Nephron (organoid): ENCODE measurements around the gene BAZ1B.
A peak's percentile ranks its signal among the peaks of the same experiment; 100 is the strongest.
"Not testable (repeated sequence)": the region's sequence is repeated elsewhere in the genome, so short reads cannot be mapped to it uniquely, and the experiment has no call there.

Source experiments
- H3K27ac Mint-ChIP-seq, 3 experiments: 2 replicates each; pipeline ENCODE4 v1.8.0; 2020; ENCODE audit warnings: mixed read lengths in 3 of 3, mild to moderate bottlenecking in 2 of 3, moderate library complexity in 1 of 3
- H3K27me3 Mint-ChIP-seq: 2 replicates; pipeline ENCODE4 v1.8.0; 2021; ENCODE audit warnings: low read depth, mild to moderate bottlenecking, moderate library complexity, mixed read lengths
- H3K36me3 Mint-ChIP-seq: 2 replicates; pipeline ENCODE4 v1.8.0; 2020; ENCODE audit warnings: low read depth, mixed read lengths
- H3K4me1 Mint-ChIP-seq: 2 replicates; pipeline ENCODE4 v1.8.0; 2020; ENCODE audit warnings: mixed read lengths
- H3K4me3 Mint-ChIP-seq, 3 experiments: 2 replicates each; pipeline ENCODE4 v1.8.0; 2020; ENCODE audit warnings: mild to moderate bottlenecking in 3 of 3, mixed read lengths in 3 of 3, moderate library complexity in 2 of 3
- H3K9me3 Mint-ChIP-seq: 2 replicates; pipeline ENCODE4 v1.8.0; 2020; ENCODE audit warnings: mixed read lengths
- CTCF ChIP-seq, 3 experiments: fragments of 200-600 bp; sonication (generic); IDR thresholded peaks; one replicate each; pipeline ENCODE4 v1.5.0; 2021; ENCODE audit warnings: antibody characterized with exemption in 3 of 3; ENCODE audit not compliant: unreplicated experiment in 3 of 3

BAZ1B gene

GRCh38 chr7:73489976-73490375 lies 32.1 kb downstream of the BAZ1B start:
- H3K27me3 Mint-ChIP-seq = no peaks in the 10 kb centered on the region
- no peak overlapping the region for H3K27ac Mint-ChIP-seq
- no peak for TF ChIP-seq CTCF (IDR thresholded peaks at IDR 0.05; ENCODE audit: unreplicated experiment in 3 of 3)
- no peaks in the 10 kb centered on the region for H3K9me3 Mint-ChIP-seq
- H3K36me3 Mint-ChIP-seq = peaks cover 69% of the 10 kb centered on the region
- no peak overlapping the region for H3K4me3 Mint-ChIP-seq
- H3K4me1 Mint-ChIP-seq = no peaks in the 10 kb centered on the region

- Mint-ChIP-seq H3K9me3 (no peaks in the 10 kb centered on the region), H3K36me3 (peaks cover 67% of the 10 kb centered on the region), H3K27ac (no peak overlapping the region), H3K27me3 (no peaks in the 10 kb centered on the region), H3K4me3 (no peak overlapping the region), H3K4me1 (no peaks in the 10 kb centered on the region)
- no peak for TF ChIP-seq CTCF (IDR thresholded peaks at IDR 0.05; ENCODE audit: unreplicated experiment in 3 of 3)
Measured at GRCh38 chr7:73487486-73487885, 34.6 kb downstream of the BAZ1B start.

GRCh38 chr7:73483171-73483570 lies 38.9 kb downstream of the BAZ1B start:
- Mint-ChIP-seq H3K4me1 (no peaks in the 10 kb centered on the region), H3K9me3 (no peaks in the 10 kb centered on the region), H3K27me3 (no peaks in the 10 kb centered on the region), H3K36me3 (peaks cover 67% of the 10 kb centered on the region), H3K4me3 (no peak overlapping the region), H3K27ac (peak overlapping the region in 1 of 3 experiments; percentile 42)
- no peak for TF ChIP-seq CTCF (IDR thresholded peaks at IDR 0.05; ENCODE audit: unreplicated experiment in 3 of 3)

- no peak for TF ChIP-seq CTCF (IDR thresholded peaks at IDR 0.05; ENCODE audit: unreplicated experiment in 3 of 3)
- no peaks in the 10 kb centered on the region for H3K27me3 Mint-ChIP-seq
- no peaks in the 10 kb centered on the region for H3K9me3 Mint-ChIP-seq
- H3K27ac Mint-ChIP-seq = peak overlapping the region in 1 of 3 experiments; percentile 42
- H3K36me3 Mint-ChIP-seq = peaks cover 69% of the 10 kb centered on the region
- no peaks in the 10 kb centered on the region for H3K4me1 Mint-ChIP-seq
- no peak overlapping the region for H3K4me3 Mint-ChIP-seq
Measured at GRCh38 chr7:73482746-73483145, 39.3 kb downstream of the BAZ1B start.

- H3K36me3 Mint-ChIP-seq = peaks cover 73% of the 10 kb centered on the region
- not testable (repeated sequence) for H3K4me1 Mint-ChIP-seq, H3K9me3 Mint-ChIP-seq, H3K27ac Mint-ChIP-seq, H3K4me3 Mint-ChIP-seq, H3K27me3 Mint-ChIP-seq
Measured at GRCh38 chr7:73481521-73481920, 40.6 kb downstream of the BAZ1B start.

GRCh38 chr7:73478549-73478948 lies 43.5 kb downstream of the BAZ1B start:
- peaks cover 84% of the 10 kb centered on the region for H3K36me3 Mint-ChIP-seq
- H3K9me3 Mint-ChIP-seq = peaks cover 2% of the 10 kb centered on the region
- H3K4me1 Mint-ChIP-seq = no peaks in the 10 kb centered on the region
- no peak for TF ChIP-seq CTCF (IDR thresholded peaks at IDR 0.05; ENCODE audit: unreplicated experiment in 3 of 3)
- no peak overlapping the region for H3K4me3 Mint-ChIP-seq
- no peaks in the 10 kb centered on the region for H3K27me3 Mint-ChIP-seq
- no peak overlapping the region for H3K27ac Mint-ChIP-seq
